B cell (primary cell): ENCODE measurements around the gene CLSTN2. TPM values are rescaled to one million over a fixed set of nuclear protein-coding genes. Genes with fewer than 3 reads are reported as not detected.

Experiments
- ATAC-seq: fragments of 200-7000 bp; cut with Tn5 transposase; one replicate; pipeline ENCODE4 v1.10.0; 2021; ENCODE audit warnings: low read depth, mild to moderate bottlenecking, moderate number of reproducible peaks, moderate library complexity
- CTCF ChIA-PET: fragments of 350-600 bp; sonication (Branson Sonifier 250); formaldehyde crosslinking; loops from one replicate; lab custom pipeline; 2021; ENCODE audit warnings: antibody characterized with exemption, inconsistent platforms; lab: Charles Lee
- POLR2A ChIA-PET: fragments of 350-600 bp; sonication (Branson Sonifier 250); formaldehyde crosslinking; loops from one replicate; lab custom pipeline; 2021; ENCODE audit warnings: antibody characterized with exemption; lab: Charles Lee
- DNase-seq: peaks from one replicate; pipeline ENCODE4 v3.0.0; 2013
- H2AFZ ChIP-seq: 2 replicates; pipeline ENCODE4 v1.6.1; 2012; ENCODE audit warnings: mild to moderate bottlenecking, low read depth, low read length; ENCODE audit not compliant: insufficient read depth, poor library complexity, severe bottlenecking
- H3K27ac ChIP-seq, 2 donors: 1 replicate in 1 of 2; 2 replicates in 1 of 2; pipeline ENCODE4 v1.5.1; 2012 to 2013; ENCODE audit warnings: low read length in 2 of 2, mild to moderate bottlenecking in 2 of 2, moderate library complexity in 1 of 2
- H3K27me3 ChIP-seq, 4 experiments: fragments of 200-600 bp in 1 of 4; sonication (generic) in 1 of 4; replicated peaks in 1 of 4; 1 replicate in 2 of 4; 2 replicates in 2 of 4; pipeline versions ENCODE4 v1.6.1 to v1.7.0; 2013 to 2016; ENCODE audit warnings: low read length in 3 of 4, mild to moderate bottlenecking in 2 of 4, mixed read lengths in 1 of 4, moderate library complexity in 1 of 4; ENCODE audit not compliant: insufficient read depth in 4 of 4, control insufficient read depth in 3 of 4; ENCODE audit errors: control extremely low read depth in 1 of 4
- H3K36me3 ChIP-seq, 2 experiments: replicated peaks in 1 of 2; 1 replicate in 1 of 2; 2 replicates in 1 of 2; pipeline versions ENCODE4 v1.6.1 to v1.7.1; 2013; ENCODE audit warnings: low read length in 1 of 2; ENCODE audit not compliant: insufficient read depth in 2 of 2, control insufficient read depth in 1 of 2; ENCODE audit errors: control extremely low read depth in 1 of 2, extremely low read depth in 1 of 2
- H3K4me1 ChIP-seq, 2 donors: fragments of 200-600 bp in 1 of 2; sonication (generic) in 1 of 2; 1 replicate in 1 of 2; 2 replicates in 1 of 2; pipeline versions ENCODE4 v1.5.1 to v1.6.1; 2013 to 2017; ENCODE audit warnings: low read length in 2 of 2; ENCODE audit not compliant: control insufficient read depth in 2 of 2, insufficient read depth in 2 of 2
- H3K4me2 ChIP-seq: replicated peaks from 2 replicates; pipeline ENCODE3; 2012; ENCODE audit warnings: mild to moderate bottlenecking, low read depth, low read length; ENCODE audit not compliant: poor library complexity, severe bottlenecking
- H3K4me3 ChIP-seq, 5 experiments: fragments of 200-600 bp in 1 of 5; sonication (generic) in 1 of 5; 1 replicate in 3 of 5; 2 replicates in 2 of 5; pipeline versions ENCODE4 v1.5.1 to v1.7.0; 2011 to 2016; ENCODE audit warnings: low read length in 4 of 5, mild to moderate bottlenecking in 4 of 5, low read depth in 2 of 5, control low read depth in 1 of 5, moderate library complexity in 1 of 5; ENCODE audit not compliant: insufficient read depth in 1 of 5; ENCODE audit errors: control extremely low read depth in 1 of 5, extremely low read depth in 1 of 5
- H3K79me2 ChIP-seq: fragments of 200-600 bp; sonication (generic); one replicate; pipeline ENCODE4 v1.6.0; 2016; ENCODE audit warnings: low read length; ENCODE audit not compliant: control insufficient read depth, insufficient read depth
- H3K9ac ChIP-seq: fragments of 200-600 bp; sonication (generic); 2 replicates; pipeline ENCODE4 v1.6.1; 2017; ENCODE audit warnings: mild to moderate bottlenecking, low read length, moderate library complexity
- H3K9me3 ChIP-seq, 3 donors: one replicate each; pipeline versions ENCODE4 v1.6.1 to v1.7.1; 2013; ENCODE audit warnings: low read length in 2 of 3; ENCODE audit not compliant: control insufficient read depth in 2 of 3, insufficient read depth in 1 of 3; ENCODE audit errors: control extremely low read depth in 1 of 3
- H4K20me1 ChIP-seq: 2 replicates; pipeline ENCODE4 v1.6.0; 2012; ENCODE audit warnings: mild to moderate bottlenecking, low read length; ENCODE audit not compliant: insufficient read depth, control insufficient read depth, poor library complexity, severe bottlenecking
- H3K27ac Mint-ChIP-seq: one replicate; pipeline ENCODE4 v1.8.0; 2021; ENCODE audit warnings: mixed read lengths
- H3K27me3 Mint-ChIP-seq: one replicate; pipeline ENCODE4 v1.8.0; 2021; ENCODE audit warnings: mixed read lengths
- H3K4me1 Mint-ChIP-seq: one replicate; pipeline ENCODE4 v1.8.0; 2021; ENCODE audit warnings: mixed read lengths
- H3K4me3 Mint-ChIP-seq: one replicate; pipeline ENCODE4 v1.8.0; 2021; ENCODE audit warnings: mixed read lengths
- H3K9me3 Mint-ChIP-seq: one replicate; pipeline ENCODE4 v1.8.0; 2022; ENCODE audit warnings: mixed read lengths; ENCODE audit not compliant: insufficient read depth
- EZH2 ChIP-seq: IDR thresholded peaks from 2 replicates; pipeline ENCODE4 v1.6.1; 2012; ENCODE audit warnings: borderline replicate concordance, low read depth, mild to moderate bottlenecking, moderate library complexity, low read length; ENCODE audit not compliant: insufficient read depth, poor library complexity, severe bottlenecking
- WGBS: methylation state at CpG from one replicate; pipeline ENCODE4 v1.1.5; 2013; ENCODE audit warnings: missing lambda C conversion rate; ENCODE audit not compliant: insufficient coverage; 5-methylcytosine and 5-hydroxymethylcytosine counted together
- intact Hi-C: fragments of 100-400 bp; cut with micrococcal nuclease; formaldehyde crosslinking; loops from one replicate; pipeline ENCODE4 v1.10.0; 2022
- polyA plus RNA-seq: library from polyadenylated mRNA; depleted of rRNA; stranded (reverse); fragments of >200 nt; gene quantifications from 2 replicates; pipeline ENCODE4 v1.2.3, GENCODE V29; 2012
- total RNA-seq, 2 donors: library from RNA; stranded (reverse); fragments of 120-200 nt in 1 of 2; gene quantifications; 1 replicate in 1 of 2; 2 replicates in 1 of 2; pipeline versions ENCODE4 v1.2.3 to v1.2.4, GENCODE V29; 2013 to 2022
- TF ChIP-seq, protein P1 (sequence below): fragments of 200-600 bp; IDR thresholded peaks from one replicate; pipeline ENCODE4 v1.8.0; 2022; ENCODE audit warnings: antibody characterized with exemption, mild to moderate bottlenecking

The CLSTN2 gene
- total and polyA plus RNA-seq, 2 donors (not counting 1 experiment from before 2014, with no cell fraction given), result not detected

DNA sequence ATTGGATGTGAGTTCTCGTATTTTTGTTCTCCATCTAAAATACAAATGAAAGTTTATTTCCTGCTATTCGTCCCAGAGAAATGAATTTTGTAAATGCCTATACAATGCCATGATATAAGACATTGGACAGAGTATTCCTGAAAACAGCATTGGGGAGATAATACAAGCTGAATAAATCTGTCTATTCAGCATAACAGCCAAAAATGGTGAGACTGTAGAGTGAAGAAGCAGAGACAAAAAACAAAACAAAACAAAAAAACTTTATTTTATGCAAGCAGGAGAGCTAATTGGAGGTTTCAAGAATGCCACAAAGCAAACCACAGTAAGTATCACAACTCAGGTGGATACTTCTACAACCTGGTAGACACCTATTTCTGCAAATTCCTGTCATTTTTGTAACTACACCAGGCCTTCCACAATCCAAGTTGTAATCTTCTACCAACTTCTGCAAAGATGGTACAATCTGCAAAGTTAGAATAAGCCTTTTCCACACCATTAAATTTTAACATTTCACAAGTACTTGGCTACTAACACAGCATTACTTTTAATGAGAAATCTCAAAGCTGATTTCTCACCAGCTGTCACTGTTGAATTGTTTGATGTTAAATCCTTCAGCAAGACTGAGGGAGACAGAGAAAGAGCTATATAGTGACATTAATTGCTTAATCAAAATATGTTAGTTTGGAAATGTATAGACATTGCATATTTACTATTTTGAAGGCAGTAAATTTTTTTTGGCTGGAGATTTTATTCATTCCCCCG, 163.1 kb downstream of the CLSTN2 start:
- Histone ChIP-seq H3K9ac (no peak overlapping the region), H3K9me3 (no peaks in the 10 kb centered on the region), H3K4me2 (no peak overlapping the region), H4K20me1 (no peaks in the 10 kb centered on the region), H3K4me3 (no peak overlapping the region), H2AFZ (no peak overlapping the region), H3K4me1 (no peaks in the 10 kb centered on the region), H3K27ac (no peak overlapping the region), H3K27me3 (no peaks in the 10 kb centered on the region), H3K79me2 (no peaks in the 10 kb centered on the region), H3K36me3 (no peaks in the 10 kb centered on the region)
- Mint-ChIP-seq H3K27ac (no peak overlapping the region), H3K27me3 (no peaks in the 10 kb centered on the region), H3K4me1 (no peaks in the 10 kb centered on the region), H3K9me3 (no peaks in the 10 kb centered on the region), H3K4me3 (no peak overlapping the region)
- POLR2A ChIA-PET, result no interaction called here
- CTCF ChIA-PET, result interaction anchor here (0.5 to 0.7 kb wide), 2 partner anchors 549 to 865 kb away, joined by 3 to 4 read pairs; no protein-coding TSS in a partner anchor
- TF ChIP-seq EZH2, result no peak
- TF ChIP-seq, protein P1, sequence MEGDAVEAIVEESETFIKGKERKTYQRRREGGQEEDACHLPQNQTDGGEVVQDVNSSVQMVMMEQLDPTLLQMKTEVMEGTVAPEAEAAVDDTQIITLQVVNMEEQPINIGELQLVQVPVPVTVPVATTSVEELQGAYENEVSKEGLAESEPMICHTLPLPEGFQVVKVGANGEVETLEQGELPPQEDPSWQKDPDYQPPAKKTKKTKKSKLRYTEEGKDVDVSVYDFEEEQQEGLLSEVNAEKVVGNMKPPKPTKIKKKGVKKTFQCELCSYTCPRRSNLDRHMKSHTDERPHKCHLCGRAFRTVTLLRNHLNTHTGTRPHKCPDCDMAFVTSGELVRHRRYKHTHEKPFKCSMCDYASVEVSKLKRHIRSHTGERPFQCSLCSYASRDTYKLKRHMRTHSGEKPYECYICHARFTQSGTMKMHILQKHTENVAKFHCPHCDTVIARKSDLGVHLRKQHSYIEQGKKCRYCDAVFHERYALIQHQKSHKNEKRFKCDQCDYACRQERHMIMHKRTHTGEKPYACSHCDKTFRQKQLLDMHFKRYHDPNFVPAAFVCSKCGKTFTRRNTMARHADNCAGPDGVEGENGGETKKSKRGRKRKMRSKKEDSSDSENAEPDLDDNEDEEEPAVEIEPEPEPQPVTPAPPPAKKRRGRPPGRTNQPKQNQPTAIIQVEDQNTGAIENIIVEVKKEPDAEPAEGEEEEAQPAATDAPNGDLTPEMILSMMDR, result no peak
- DNase-seq (no peak), ATAC-seq (no peak)
- intact Hi-C loops, result no loop called here
- no CpG with 5 or more reads among the region's 3 CpGs for WGBS

DNA sequence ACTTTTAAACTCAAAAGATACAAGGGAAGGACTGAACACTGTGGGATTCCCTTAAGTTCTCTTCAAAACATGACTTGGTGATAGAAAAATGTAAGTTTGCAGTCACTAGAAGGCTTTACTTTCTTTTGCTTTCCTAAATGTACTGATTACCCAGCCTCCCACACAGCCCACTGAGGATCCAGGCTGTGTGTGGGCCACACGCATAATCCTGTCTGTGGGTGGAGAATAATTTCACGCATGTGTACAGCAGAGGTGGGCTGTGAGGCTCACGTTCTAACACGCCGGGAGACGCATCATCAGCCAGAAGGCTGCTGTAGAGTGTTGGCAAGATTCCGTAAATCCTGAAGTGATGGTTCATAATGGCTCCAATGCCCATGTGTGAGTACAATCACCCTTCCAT, 165.5 kb downstream of the CLSTN2 start:
- DNase-seq, result no peak
- H3K9ac ChIP-seq, result no peak overlapping the region
- H3K27me3 Mint-ChIP-seq, result no peaks in the 10 kb centered on the region
- TF ChIP-seq, protein P1, result no peak
- TF ChIP-seq EZH2, result no peak
- intact Hi-C loops, result no loop called here
- no peak overlapping the region for H3K27ac Mint-ChIP-seq
- 85% methylated on average over 7 of the region's 7 CpGs for WGBS
- H3K9me3 ChIP-seq, result no peaks in the 10 kb centered on the region
- ChIA-PET POLR2A (no interaction called here), CTCF (no interaction called here)
- no peak overlapping the region for H3K4me3 ChIP-seq
- no peaks in the 10 kb centered on the region for H3K4me1 ChIP-seq
- no peak overlapping the region for H3K4me3 Mint-ChIP-seq
- no peak overlapping the region for H3K27ac ChIP-seq
- H3K4me1 Mint-ChIP-seq, result no peaks in the 10 kb centered on the region
- no peak for ATAC-seq
- H3K79me2 ChIP-seq, result no peaks in the 10 kb centered on the region
- H2AFZ ChIP-seq, result no peak overlapping the region
- no peaks in the 10 kb centered on the region for H4K20me1 ChIP-seq
- no peaks in the 10 kb centered on the region for H3K27me3 ChIP-seq
- no peaks in the 10 kb centered on the region for H3K36me3 ChIP-seq
- H3K9me3 Mint-ChIP-seq, result no peaks in the 10 kb centered on the region
- no peak overlapping the region for H3K4me2 ChIP-seq
